RWPE2 (cell line): ENCODE data around the gene CBX5.
"Not testable (repeated sequence)": the region's sequence is repeated elsewhere in the genome, so short reads cannot be mapped to it uniquely, and the experiment has no call there.

Experiments
- ATAC-seq: fragments of 200-7000 bp; cut with Tn5 transposase; 3 replicates; pipeline ENCODE4 v1.9.1; 2021; ENCODE audit warnings: low read depth
- DNase-seq: peaks from one replicate; pipeline ENCODE4 v3.0.0-alpha.2; 2020; ENCODE audit warnings: low spot score
- H3K27ac ChIP-seq: fragments of 450-650 bp; 2 replicates; pipeline ENCODE4 v1.5.1; 2017; ENCODE audit warnings: mild to moderate bottlenecking; ENCODE audit not compliant: poor library complexity, severe bottlenecking
- H3K27me3 ChIP-seq: fragments of 250-450 bp; sonication (Bioruptor Pico); 2 replicates; pipeline ENCODE4 v1.5.1; 2021; ENCODE audit warnings: mild to moderate bottlenecking, moderate library complexity; ENCODE audit not compliant: insufficient read depth, poor library complexity, severe bottlenecking
- H3K36me3 ChIP-seq: fragments of 250-450 bp; sonication (Bioruptor Pico); 2 replicates; pipeline ENCODE4 v1.5.1; 2020; ENCODE audit warnings: low read depth, mild to moderate bottlenecking, moderate library complexity
- H3K4me1 ChIP-seq: fragments of 250-450 bp; sonication (Bioruptor Pico); 2 replicates; pipeline ENCODE4 v1.5.1; 2021; ENCODE audit warnings: mild to moderate bottlenecking, moderate library complexity; ENCODE audit not compliant: insufficient read depth, poor library complexity, severe bottlenecking
- H3K4me3 ChIP-seq: fragments of 250-450 bp; sonication (Bioruptor Pico); 2 replicates; pipeline ENCODE4 v1.5.1; 2021; ENCODE audit warnings: mild to moderate bottlenecking, moderate library complexity; ENCODE audit not compliant: severe bottlenecking
- H3K9me3 ChIP-seq: fragments of 250-450 bp; sonication (Bioruptor Pico); 2 replicates; pipeline ENCODE4 v1.5.1; 2021; ENCODE audit warnings: mild to moderate bottlenecking, moderate library complexity; ENCODE audit not compliant: severe bottlenecking
- TF ChIP-seq, protein P1 (sequence below): fragments of 450-650 bp; IDR thresholded peaks from one replicate; pipeline ENCODE4 v1.5.1; 2017; ENCODE audit warnings: mild to moderate bottlenecking, moderate library complexity; ENCODE audit not compliant: poor library complexity, severe bottlenecking

Gene CBX5

DNA sequence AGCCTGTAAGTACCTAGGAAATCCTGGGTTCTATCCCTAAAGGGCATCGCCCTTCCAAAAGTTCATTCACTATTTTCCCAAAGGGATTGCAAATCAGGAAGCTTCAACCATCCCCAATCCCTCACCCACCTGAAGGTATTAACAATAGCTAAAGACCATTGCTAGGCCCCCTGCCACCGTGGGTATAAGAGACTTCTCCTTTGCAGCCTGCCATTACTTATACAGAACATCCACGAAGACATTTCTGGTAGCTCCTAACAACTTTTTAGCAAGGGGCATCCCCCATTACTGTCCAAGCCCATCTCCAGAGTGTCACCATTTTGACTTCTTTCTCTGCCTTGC lies 90.8 kb downstream of the CBX5 start:
- Histone ChIP-seq H3K27me3 (no peaks in the 10 kb centered on the region), H3K36me3 (no peaks in the 10 kb centered on the region; the same call in 1 of the 2 replicates), H3K4me1 (peaks cover 3% of the 10 kb centered on the region), H3K27ac (no peak overlapping the region), H3K9me3 (no peaks in the 10 kb centered on the region), H3K4me3 (peak overlapping the region; percentile 84)
- DNase-seq: no peak
- TF ChIP-seq, protein P1, sequence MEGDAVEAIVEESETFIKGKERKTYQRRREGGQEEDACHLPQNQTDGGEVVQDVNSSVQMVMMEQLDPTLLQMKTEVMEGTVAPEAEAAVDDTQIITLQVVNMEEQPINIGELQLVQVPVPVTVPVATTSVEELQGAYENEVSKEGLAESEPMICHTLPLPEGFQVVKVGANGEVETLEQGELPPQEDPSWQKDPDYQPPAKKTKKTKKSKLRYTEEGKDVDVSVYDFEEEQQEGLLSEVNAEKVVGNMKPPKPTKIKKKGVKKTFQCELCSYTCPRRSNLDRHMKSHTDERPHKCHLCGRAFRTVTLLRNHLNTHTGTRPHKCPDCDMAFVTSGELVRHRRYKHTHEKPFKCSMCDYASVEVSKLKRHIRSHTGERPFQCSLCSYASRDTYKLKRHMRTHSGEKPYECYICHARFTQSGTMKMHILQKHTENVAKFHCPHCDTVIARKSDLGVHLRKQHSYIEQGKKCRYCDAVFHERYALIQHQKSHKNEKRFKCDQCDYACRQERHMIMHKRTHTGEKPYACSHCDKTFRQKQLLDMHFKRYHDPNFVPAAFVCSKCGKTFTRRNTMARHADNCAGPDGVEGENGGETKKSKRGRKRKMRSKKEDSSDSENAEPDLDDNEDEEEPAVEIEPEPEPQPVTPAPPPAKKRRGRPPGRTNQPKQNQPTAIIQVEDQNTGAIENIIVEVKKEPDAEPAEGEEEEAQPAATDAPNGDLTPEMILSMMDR: no peak
- no peak for ATAC-seq

DNA sequence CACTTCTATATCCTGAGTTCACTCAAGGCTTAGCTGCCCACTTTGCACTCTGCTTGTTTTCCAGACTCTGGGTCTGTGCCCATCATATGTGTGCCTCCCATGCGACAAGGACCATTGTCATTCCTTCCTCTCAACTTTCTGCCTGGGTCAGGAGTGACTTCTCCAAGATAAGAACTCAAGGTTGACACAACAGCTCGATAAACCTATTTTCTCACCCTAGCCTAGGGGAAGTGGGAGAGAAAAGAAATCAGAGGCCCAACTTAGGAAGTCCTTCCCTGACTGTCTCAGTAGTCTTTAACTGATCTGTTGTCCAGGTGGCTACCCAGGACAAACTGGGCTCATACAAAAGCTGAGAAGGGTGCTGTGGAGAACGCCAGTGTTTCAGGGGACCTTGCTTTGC lies 92.8 kb downstream of the CBX5 start:
- H3K4me3 ChIP-seq: no peak overlapping the region
- H3K27me3 ChIP-seq: no peaks in the 10 kb centered on the region
- ATAC-seq: no peak
- H3K9me3 ChIP-seq: no peaks in the 10 kb centered on the region
- DNase-seq: no peak
- peaks cover 3% of the 10 kb centered on the region for H3K4me1 ChIP-seq
- no peak overlapping the region for H3K27ac ChIP-seq
- no peaks in the 10 kb centered on the region; the same call in 1 of the 2 replicates for H3K36me3 ChIP-seq
- TF ChIP-seq, protein P1: no peak

DNA sequence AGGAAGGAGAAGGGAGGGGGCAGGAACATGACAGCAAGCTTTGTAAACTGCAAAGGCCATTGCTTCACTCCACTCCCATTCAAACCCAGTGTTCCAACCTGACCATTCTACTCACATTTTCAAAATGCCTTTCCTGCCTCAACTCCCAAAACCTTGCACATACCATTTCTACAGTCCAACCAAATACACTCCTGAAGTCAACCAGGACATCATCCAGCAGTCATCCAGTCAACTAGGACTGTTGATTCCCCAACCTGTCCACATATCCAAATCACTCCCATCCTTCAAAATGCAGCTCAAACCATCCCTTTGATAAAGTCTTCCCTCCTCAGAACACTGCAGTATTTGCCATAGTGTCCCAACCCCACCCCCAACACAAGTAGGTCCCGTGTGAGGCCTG lies 94.0 kb downstream of the CBX5 start:
- ATAC-seq (no peak), DNase-seq (no peak)
- Histone ChIP-seq H3K27ac (no peak overlapping the region), H3K36me3 (no peaks in the 10 kb centered on the region; the same call in 1 of the 2 replicates), H3K4me1 (peaks cover 3% of the 10 kb centered on the region), H3K4me3 (no peak overlapping the region), H3K9me3 (no peaks in the 10 kb centered on the region), H3K27me3 (no peaks in the 10 kb centered on the region)
- TF ChIP-seq, protein P1: no peak

DNA sequence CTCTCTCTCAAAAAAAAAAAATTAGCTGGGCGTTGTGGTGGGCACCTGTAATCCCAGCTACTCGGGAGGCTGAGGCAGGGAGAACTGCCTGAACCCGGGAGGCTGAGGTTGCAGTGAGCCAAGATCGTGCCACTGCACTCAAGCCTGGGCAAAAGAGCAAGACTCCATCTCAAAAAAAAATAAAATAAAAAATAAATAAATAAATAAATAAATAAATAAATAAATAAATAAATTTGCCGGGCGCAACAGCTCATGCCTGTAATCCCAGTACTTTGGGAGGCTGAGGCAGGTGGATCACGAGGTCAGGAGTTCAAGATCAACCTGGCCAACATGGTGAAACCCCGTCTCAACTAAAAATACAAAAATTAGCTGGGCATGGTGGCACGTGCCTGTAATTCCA lies 94.6 kb downstream of the CBX5 start:
- H3K9me3 ChIP-seq, H3K27ac ChIP-seq, H3K4me3 ChIP-seq, DNase-seq, H3K4me1 ChIP-seq, H3K36me3 ChIP-seq, ATAC-seq, H3K27me3 ChIP-seq: not testable (repeated sequence)

DNA sequence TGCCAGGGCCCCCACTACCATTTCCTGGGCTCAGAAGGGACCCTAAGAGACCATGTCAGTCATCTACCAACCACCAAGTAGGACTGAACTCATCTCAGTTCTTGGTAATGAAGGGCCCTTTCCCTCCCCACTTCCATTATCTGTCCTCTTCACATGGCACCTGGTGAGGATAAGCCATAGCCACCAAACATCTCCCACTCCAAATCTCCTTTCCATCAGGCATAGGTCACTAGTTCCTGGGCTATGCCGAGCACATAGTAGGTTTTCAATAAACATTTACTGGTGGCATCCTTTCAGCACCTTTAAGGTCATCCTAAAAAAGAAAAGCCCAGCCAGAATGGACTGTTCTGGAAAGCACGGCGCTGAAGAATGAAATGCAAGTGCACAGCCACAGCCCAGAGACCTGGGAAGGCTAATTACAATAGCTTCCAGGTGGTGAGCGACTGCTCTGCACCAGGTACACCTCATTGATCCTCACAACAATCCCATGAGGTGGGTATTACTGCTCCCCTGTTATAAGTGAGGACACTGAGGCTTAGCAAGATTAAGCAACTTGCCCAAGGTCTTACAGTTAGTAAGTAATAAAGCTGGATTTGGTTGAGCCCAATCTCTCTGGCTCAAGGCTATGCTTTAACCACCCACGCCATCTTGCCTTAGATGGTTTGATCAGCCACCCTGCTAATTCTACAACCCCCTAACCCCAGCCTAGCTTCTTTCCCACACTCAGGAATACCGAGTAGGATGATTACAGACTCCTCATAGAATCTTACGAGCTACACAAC lies 95.7 kb downstream of the CBX5 start:
- ATAC-seq (no peak), DNase-seq (no peak)
- Histone ChIP-seq H3K4me1 (peaks cover 3% of the 10 kb centered on the region), H3K9me3 (no peaks in the 10 kb centered on the region), H3K27ac (no peak overlapping the region), H3K36me3 (no peaks in the 10 kb centered on the region; the same call in 1 of the 2 replicates), H3K27me3 (no peaks in the 10 kb centered on the region), H3K4me3 (no peak overlapping the region)
- TF ChIP-seq, protein P1: no peak
